GM23248 (cell line): ENCODE measurements around the gene RSBN1L. TPM values are rescaled to one million over a fixed set of nuclear protein-coding genes. Genes with fewer than 3 reads are reported as not detected.
A peak's percentile ranks its signal among the peaks of the same experiment; 100 is the strongest.

Source experiments
- DNase-seq: peaks from one replicate; pipeline ENCODE4 v3.0.0-alpha.2; 2015
- H2AFZ ChIP-seq: fragments of 200-600 bp; sonication (generic); 2 replicates; pipeline ENCODE4 v1.6.1; 2016; ENCODE audit warnings: antibody characterized with exemption
- H3F3A ChIP-seq: fragments of 200-600 bp; sonication (generic); 2 replicates; pipeline ENCODE4 v1.6.1; 2016; ENCODE audit warnings: mild to moderate bottlenecking, antibody characterized with exemption, mixed run types; ENCODE audit not compliant: insufficient read depth
- H3K27ac ChIP-seq: fragments of 200-600 bp; sonication (generic); 2 replicates; pipeline ENCODE4 v1.5.1; 2016; ENCODE audit warnings: mild to moderate bottlenecking
- H3K27me3 ChIP-seq: fragments of 200-600 bp; sonication (generic); replicated peaks from 2 replicates; pipeline ENCODE4 v1.6.1; 2016; ENCODE audit warnings: mild to moderate bottlenecking; ENCODE audit not compliant: insufficient read depth
- H3K36me3 ChIP-seq: fragments of 200-600 bp; sonication (generic); 2 replicates; pipeline ENCODE4 v1.6.1; 2016; ENCODE audit warnings: low read depth, mild to moderate bottlenecking
- H3K4me1 ChIP-seq: fragments of 200-600 bp; sonication (generic); 2 replicates; pipeline ENCODE4 v1.6.1; 2016; ENCODE audit warnings: mild to moderate bottlenecking; ENCODE audit not compliant: insufficient read depth
- H3K4me2 ChIP-seq: fragments of 200-600 bp; sonication (generic); one replicate; pipeline ENCODE4 v1.6.1; 2016; ENCODE audit warnings: mild to moderate bottlenecking; ENCODE audit not compliant: unreplicated experiment
- H3K4me3 ChIP-seq: fragments of 200-600 bp; sonication (generic); 2 replicates; pipeline ENCODE4 v1.5.1; 2016; ENCODE audit warnings: mild to moderate bottlenecking
- H3K79me2 ChIP-seq: fragments of 200-600 bp; sonication (generic); 2 replicates; pipeline ENCODE4 v1.6.1; 2016; ENCODE audit warnings: mild to moderate bottlenecking; ENCODE audit not compliant: insufficient read depth
- H3K9ac ChIP-seq: fragments of 200-600 bp; sonication (generic); 2 replicates; pipeline ENCODE4 v1.6.1; 2016; ENCODE audit warnings: mild to moderate bottlenecking
- H3K9me2 ChIP-seq: fragments of 200-600 bp; sonication (generic); 2 replicates; pipeline ENCODE4 v1.6.1; 2016; ENCODE audit warnings: mixed run types, mild to moderate bottlenecking, moderate library complexity; ENCODE audit not compliant: insufficient read depth
- H3K9me3 ChIP-seq: fragments of 200-600 bp; sonication (generic); one replicate; pipeline ENCODE4 v1.6.1; 2017; ENCODE audit warnings: low read depth
- H4K20me1 ChIP-seq: fragments of 200-600 bp; sonication (generic); 2 replicates; pipeline ENCODE4 v1.6.0; 2016; ENCODE audit not compliant: insufficient read depth
- EZH2 ChIP-seq: fragments of 200-600 bp; sonication (generic); IDR thresholded peaks from 2 replicates; pipeline ENCODE4 v1.6.1; 2018; ENCODE audit warnings: antibody characterized with exemption, mild to moderate bottlenecking; ENCODE audit not compliant: insufficient read depth, poor library complexity, severe bottlenecking
- EZH2phosphoT487 ChIP-seq: fragments of 200-600 bp; sonication (generic); IDR thresholded peaks from 2 replicates; pipeline ENCODE4 v1.6.1; 2018; ENCODE audit warnings: antibody characterized with exemption, moderate library complexity, mild to moderate bottlenecking, low read depth; ENCODE audit not compliant: insufficient read depth
- WGBS, 2 experiments: methylation state at CpG; one replicate each; pipeline ENCODE4 v1.1.6; 2015 to 2017; ENCODE audit warnings: low lambda C conversion rate in 2 of 2, low coverage in 1 of 2; ENCODE audit errors: missing lambda C conversion rate in 2 of 2; 5-methylcytosine and 5-hydroxymethylcytosine counted together
- in situ Hi-C: fragments of 300-500 bp; cut with MboI; formaldehyde crosslinking; loops from 2 replicates; pipeline ENCODE4 v1.15.0; 2020
- polyA plus RNA-seq: library from polyadenylated mRNA; unstranded; fragments of >200 nt; fragmentation: Nextera tagmentation; extraction: Ambion mirVana; gene quantifications from 2 replicates; pipeline ENCODE4 v1.2.1, GENCODE V29; 2016
- total RNA-seq: library from RNA; depleted of rRNA; stranded (reverse); fragments of >200 nt; shearing (Covaris generic); gene quantifications from 2 replicates; pipeline ENCODE4 v1.2.3, GENCODE V29; 2014

Gene RSBN1L
- total and polyA plus RNA-seq, 2 experiments from 2014 or later, result 2.5 to 13.3 TPM

- H3F3A ChIP-seq, result no peaks in the 10 kb centered on the region
- H3K9me2 ChIP-seq, result no peaks in the 10 kb centered on the region
- H3K4me2 ChIP-seq, result no peak overlapping the region
- 93 to 97% methylated on average over 5 of the region's 5 CpGs for WGBS, 2 experiments
- in situ Hi-C loops, result no loop called here
- no peaks in the 10 kb centered on the region for H3K4me1 ChIP-seq
- H3K27ac ChIP-seq, result no peak overlapping the region
- H3K36me3 ChIP-seq, result no peaks in the 10 kb centered on the region; the same call in 1 of the 2 replicates
- 0 out of 2 replicates have a peak, but pooled peaks cover 3% of the 10 kb centered on the region for H4K20me1 ChIP-seq
- H3K9ac ChIP-seq, result no peak overlapping the region
- peaks cover 64% of the 10 kb centered on the region for H3K79me2 ChIP-seq
- no peak overlapping the region for H3K4me3 ChIP-seq
- no peaks in the 10 kb centered on the region for H3K9me3 ChIP-seq
- no peak overlapping the region for H2AFZ ChIP-seq
- no peak for TF ChIP-seq EZH2phosphoT487
- no peak for TF ChIP-seq EZH2
- H3K27me3 ChIP-seq, result no peaks in the 10 kb centered on the region
- DNase-seq, result no peak
Measured at GRCh38 chr7:77736991-77737390, 40.7 kb downstream of the RSBN1L start.

GRCh38 chr7:77738382-77738781, 42.1 kb downstream of the RSBN1L start:
- no peak overlapping the region for H3K27ac ChIP-seq
- H3K4me3 ChIP-seq, result no peak overlapping the region
- no peak for TF ChIP-seq EZH2
- no peak for TF ChIP-seq EZH2phosphoT487
- H2AFZ ChIP-seq, result no peak overlapping the region
- H3K9me3 ChIP-seq, result no peaks in the 10 kb centered on the region
- peaks cover 57% of the 10 kb centered on the region for H3K79me2 ChIP-seq
- 0 out of 2 replicates have a peak, but pooled peaks cover 3% of the 10 kb centered on the region for H4K20me1 ChIP-seq
- WGBS, 2 experiments, result 90 to 100% methylated on average over 1 of the region's 1 CpG
- no peaks in the 10 kb centered on the region for H3K4me1 ChIP-seq
- no peaks in the 10 kb centered on the region for H3K9me2 ChIP-seq
- no peak overlapping the region for H3K4me2 ChIP-seq
- no peaks in the 10 kb centered on the region for H3K27me3 ChIP-seq
- DNase-seq, result no peak
- in situ Hi-C loops, result no loop called here
- no peaks in the 10 kb centered on the region; the same call in 1 of the 2 replicates for H3K36me3 ChIP-seq
- H3K9ac ChIP-seq, result no peak overlapping the region
- H3F3A ChIP-seq, result no peaks in the 10 kb centered on the region

GRCh38 chr7:77738871-77739270, 42.6 kb downstream of the RSBN1L start:
- Histone ChIP-seq H2AFZ (no peak overlapping the region), H3K27ac (no peak overlapping the region), H3K9me2 (no peaks in the 10 kb centered on the region), H3F3A (no peaks in the 10 kb centered on the region), H3K36me3 (no peaks in the 10 kb centered on the region; the same call in 1 of the 2 replicates), H3K27me3 (no peaks in the 10 kb centered on the region), H3K4me2 (no peak overlapping the region), H3K9ac (no peak overlapping the region), H3K4me3 (no peak overlapping the region), H3K4me1 (no peaks in the 10 kb centered on the region), H3K79me2 (peaks cover 57% of the 10 kb centered on the region), H4K20me1 (0 out of 2 replicates have a peak, but pooled peaks cover 3% of the 10 kb centered on the region), H3K9me3 (no peaks in the 10 kb centered on the region)
- TF ChIP-seq EZH2phosphoT487 (no peak), EZH2 (no peak)
- 56 to 58% methylated on average over 3 of the region's 3 CpGs for WGBS, 2 experiments
- DNase-seq, result peak; percentile 61
- in situ Hi-C loops, result no loop called here

GRCh38 chr7:77740257-77740656, 44.0 kb downstream of the RSBN1L start:
- TF ChIP-seq EZH2phosphoT487 (no peak), EZH2 (no peak)
- in situ Hi-C loops, result no loop called here
- Histone ChIP-seq H3K4me2 (no peak overlapping the region), H3K4me1 (no peaks in the 10 kb centered on the region), H3K4me3 (no peak overlapping the region), H3K9me3 (no peaks in the 10 kb centered on the region), H2AFZ (no peak overlapping the region), H4K20me1 (0 out of 2 replicates have a peak, but pooled peaks cover 3% of the 10 kb centered on the region), H3K36me3 (no peaks in the 10 kb centered on the region; the same call in 1 of the 2 replicates), H3K9ac (no peak overlapping the region), H3K79me2 (peaks cover 57% of the 10 kb centered on the region), H3F3A (no peaks in the 10 kb centered on the region), H3K9me2 (no peaks in the 10 kb centered on the region), H3K27me3 (no peaks in the 10 kb centered on the region), H3K27ac (no peak overlapping the region)
- DNase-seq, result no peak
- 91 to 100% methylated on average over 1 of the region's 1 CpG for WGBS, 2 experiments
